Measurements from ENCODE around the gene GRAMD1B.

GRCh38 chr11:123480882-123481281, 50.8 kb downstream of the GRAMD1B start:
- no peak for TF ChIP-seq CTCF (IDR thresholded peaks at IDR 0.05)
- no peak for TF ChIP-seq EP300 (IDR thresholded peaks at IDR 0.05)
- TF ChIP-seq POLR2A (IDR thresholded peaks at IDR 0.05): no peak

All from tibial nerve (tissue), 4 donors.